Smooth muscle cell (in vitro differentiated cells): ENCODE data around the gene SLC37A2. TPM values are rescaled to one million over a fixed set of nuclear protein-coding genes. Genes with fewer than 3 reads are reported as not detected.

ENCODE experiments used
- DNase-seq: peaks from one replicate; lab custom pipeline; 2025; ENCODE audit not compliant: unreplicated experiment; lab: John Stamatoyannopoulos, UW
- H2AFZ ChIP-seq: fragments of 200-600 bp; sonication (generic); 2 replicates; pipeline ENCODE4 v1.6.0; 2016; ENCODE audit warnings: antibody characterized with exemption, low read depth, mild to moderate bottlenecking
- H3F3A ChIP-seq: fragments of 200-600 bp; sonication (generic); 2 replicates; pipeline ENCODE4 v1.6.0; 2017; ENCODE audit warnings: antibody characterized with exemption, low read depth
- H3K27ac ChIP-seq: fragments of 200-600 bp; sonication (generic); 2 replicates; pipeline ENCODE4 v1.5.1; 2016; ENCODE audit warnings: low read depth, mild to moderate bottlenecking
- H3K27me3 ChIP-seq: fragments of 200-600 bp; sonication (generic); 2 replicates; pipeline ENCODE4 v1.6.1; 2016; ENCODE audit warnings: low read depth, mild to moderate bottlenecking
- H3K36me3 ChIP-seq: fragments of 200-600 bp; sonication (generic); 2 replicates; pipeline ENCODE4 v1.5.1; 2016; ENCODE audit warnings: low read depth
- H3K4me1 ChIP-seq: fragments of 200-600 bp; sonication (generic); 2 replicates; pipeline ENCODE4 v1.5.1; 2016; ENCODE audit warnings: low read depth
- H3K4me2 ChIP-seq: fragments of 200-600 bp; sonication (generic); 2 replicates; pipeline ENCODE4 v1.6.0; 2016; ENCODE audit warnings: mild to moderate bottlenecking
- H3K4me3 ChIP-seq: fragments of 200-600 bp; sonication (generic); 2 replicates; pipeline ENCODE4 v1.5.1; 2016; ENCODE audit warnings: mild to moderate bottlenecking
- H3K79me2 ChIP-seq: fragments of 200-600 bp; sonication (generic); 2 replicates; pipeline ENCODE4 v1.6.0; 2016; ENCODE audit warnings: low read depth, mild to moderate bottlenecking
- H3K9ac ChIP-seq: fragments of 200-600 bp; sonication (generic); 2 replicates; pipeline ENCODE4 v1.6.0; 2016; ENCODE audit warnings: low read depth
- H3K9me3 ChIP-seq: fragments of 200-600 bp; sonication (generic); replicated peaks from 2 replicates; pipeline ENCODE4 v1.5.1; 2016; ENCODE audit warnings: low read depth
- H4K20me1 ChIP-seq: fragments of 200-600 bp; sonication (generic); 2 replicates; pipeline ENCODE4 v1.6.0; 2016; ENCODE audit warnings: low read depth
- WGBS: methylation state at CpG from one replicate; pipeline ENCODE4 v1.1.7; 2016; ENCODE audit warnings: low lambda C conversion rate; 5-methylcytosine and 5-hydroxymethylcytosine counted together
- polyA plus RNA-seq: library from polyadenylated mRNA; unstranded; fragments of >200 nt; fragmentation: Nextera tagmentation; extraction: Ambion mirVana; gene quantifications from 2 replicates; pipeline ENCODE4 v1.2.1, GENCODE V29; 2016
- total RNA-seq: library from RNA; depleted of rRNA; stranded (reverse); fragments of >200 nt; gene quantifications from 2 replicates; pipeline ENCODE4 v1.2.3, GENCODE V29; 2014
- TF ChIP-seq, protein P1 (sequence below): fragments of 200-600 bp; sonication (generic); IDR thresholded peaks from 2 replicates; pipeline ENCODE4 v1.5.1; 2017; ENCODE audit warnings: borderline replicate concordance, mild to moderate bottlenecking, antibody characterized with exemption; ENCODE audit not compliant: insufficient read depth, poor library complexity, severe bottlenecking

The SLC37A2 gene
- total and polyA plus RNA-seq, 2 experiments from 2014 or later, result 0.69 to 5.3 TPM

GRCh38 chr11:125072218-125072960 lies 9.3 kb downstream of the SLC37A2 start:
- no peak overlapping the region for H3K9ac ChIP-seq
- 92% methylated on average over 12 of the region's 12 CpGs for WGBS
- no peaks in the 10 kb centered on the region for H3F3A ChIP-seq
- H4K20me1 ChIP-seq, result no peaks in the 10 kb centered on the region
- no peak overlapping the region for H3K4me2 ChIP-seq
- H3K4me1 ChIP-seq, result peaks cover 8% of the 10 kb centered on the region
- H3K36me3 ChIP-seq, result no peaks in the 10 kb centered on the region
- H3K79me2 ChIP-seq, result no peaks in the 10 kb centered on the region
- TF ChIP-seq, protein P1, sequence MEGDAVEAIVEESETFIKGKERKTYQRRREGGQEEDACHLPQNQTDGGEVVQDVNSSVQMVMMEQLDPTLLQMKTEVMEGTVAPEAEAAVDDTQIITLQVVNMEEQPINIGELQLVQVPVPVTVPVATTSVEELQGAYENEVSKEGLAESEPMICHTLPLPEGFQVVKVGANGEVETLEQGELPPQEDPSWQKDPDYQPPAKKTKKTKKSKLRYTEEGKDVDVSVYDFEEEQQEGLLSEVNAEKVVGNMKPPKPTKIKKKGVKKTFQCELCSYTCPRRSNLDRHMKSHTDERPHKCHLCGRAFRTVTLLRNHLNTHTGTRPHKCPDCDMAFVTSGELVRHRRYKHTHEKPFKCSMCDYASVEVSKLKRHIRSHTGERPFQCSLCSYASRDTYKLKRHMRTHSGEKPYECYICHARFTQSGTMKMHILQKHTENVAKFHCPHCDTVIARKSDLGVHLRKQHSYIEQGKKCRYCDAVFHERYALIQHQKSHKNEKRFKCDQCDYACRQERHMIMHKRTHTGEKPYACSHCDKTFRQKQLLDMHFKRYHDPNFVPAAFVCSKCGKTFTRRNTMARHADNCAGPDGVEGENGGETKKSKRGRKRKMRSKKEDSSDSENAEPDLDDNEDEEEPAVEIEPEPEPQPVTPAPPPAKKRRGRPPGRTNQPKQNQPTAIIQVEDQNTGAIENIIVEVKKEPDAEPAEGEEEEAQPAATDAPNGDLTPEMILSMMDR, result no peak
- no peaks in the 10 kb centered on the region for H3K9me3 ChIP-seq
- H3K27me3 ChIP-seq, result no peaks in the 10 kb centered on the region
- no peak overlapping the region for H2AFZ ChIP-seq
- H3K4me3 ChIP-seq, result no peak overlapping the region
- no peak overlapping the region for H3K27ac ChIP-seq
- no peak for DNase-seq

- TF ChIP-seq, protein P1, result no peak
- WGBS, result 96% methylated on average over 12 of the region's 12 CpGs
These were observed 10.0 kb downstream of the SLC37A2 start for GRCh38 chr11:125072961-125073590.

GRCh38 chr11:125073616-125074483 lies 10.7 kb downstream of the SLC37A2 start:
- no peaks in the 10 kb centered on the region for H3F3A ChIP-seq
- H2AFZ ChIP-seq, result no peak overlapping the region
- H3K4me1 ChIP-seq, result peaks cover 8% of the 10 kb centered on the region
- H4K20me1 ChIP-seq, result no peaks in the 10 kb centered on the region
- H3K27ac ChIP-seq, result no peak overlapping the region
- H3K27me3 ChIP-seq, result no peaks in the 10 kb centered on the region
- TF ChIP-seq, protein P1, result no peak
- DNase-seq, result no peak
- no peak overlapping the region for H3K4me2 ChIP-seq
- H3K9ac ChIP-seq, result no peak overlapping the region
- 88% methylated on average over 19 of the region's 19 CpGs for WGBS
- no peaks in the 10 kb centered on the region for H3K79me2 ChIP-seq
- H3K4me3 ChIP-seq, result no peak overlapping the region
- H3K9me3 ChIP-seq, result no peaks in the 10 kb centered on the region
- no peaks in the 10 kb centered on the region for H3K36me3 ChIP-seq

More at GRCh38 chr11:125072961-125073590, 10.0 kb downstream of the SLC37A2 start:
- Histone ChIP-seq H3F3A (no peaks in the 10 kb centered on the region), H3K79me2 (no peaks in the 10 kb centered on the region), H2AFZ (no peak overlapping the region), H3K27me3 (no peaks in the 10 kb centered on the region), H3K9me3 (no peaks in the 10 kb centered on the region), H3K4me2 (no peak overlapping the region), H3K4me3 (no peak overlapping the region), H3K4me1 (peaks cover 8% of the 10 kb centered on the region), H3K9ac (no peak overlapping the region), H3K27ac (no peak overlapping the region), H3K36me3 (no peaks in the 10 kb centered on the region), H4K20me1 (no peaks in the 10 kb centered on the region)
- no peak for DNase-seq
